Activated CD8-positive, alpha-beta memory T cell treated with anti-CD3 and anti-CD28 coated beads, Interleukin-2, amount 50 U/mL, for 48 hours (primary cell): ENCODE results near the gene PHGDH.
"Not testable (repeated sequence)": the region's sequence is repeated elsewhere in the genome, so short reads cannot be mapped to it uniquely, and the experiment has no call there.

ENCODE experiments used
- DNase-seq: peaks from one replicate; pipeline ENCODE4 v3.0.0-alpha.2; 2020

Gene PHGDH

DNA sequence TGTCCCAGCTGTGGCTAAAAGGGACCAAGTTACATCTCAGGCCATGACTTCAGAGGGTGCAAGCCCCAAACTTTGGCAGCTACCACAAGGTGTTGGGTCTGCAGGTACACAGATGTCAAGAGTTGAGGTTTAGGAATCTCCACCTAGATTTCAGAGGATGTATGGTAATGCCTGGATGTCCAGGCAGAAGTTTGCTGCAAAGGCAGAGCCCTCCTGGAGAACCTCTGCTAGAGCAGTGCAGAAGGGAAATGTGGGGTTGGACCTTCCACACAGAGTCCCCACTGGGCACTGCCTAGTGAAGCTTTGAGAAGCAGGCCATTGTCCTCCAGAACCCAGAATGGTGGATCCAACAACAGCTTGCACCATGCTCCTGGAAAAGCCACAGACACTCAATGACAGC is 10.1 kb upstream of the PHGDH start:
- no peak for DNase-seq

DNA sequence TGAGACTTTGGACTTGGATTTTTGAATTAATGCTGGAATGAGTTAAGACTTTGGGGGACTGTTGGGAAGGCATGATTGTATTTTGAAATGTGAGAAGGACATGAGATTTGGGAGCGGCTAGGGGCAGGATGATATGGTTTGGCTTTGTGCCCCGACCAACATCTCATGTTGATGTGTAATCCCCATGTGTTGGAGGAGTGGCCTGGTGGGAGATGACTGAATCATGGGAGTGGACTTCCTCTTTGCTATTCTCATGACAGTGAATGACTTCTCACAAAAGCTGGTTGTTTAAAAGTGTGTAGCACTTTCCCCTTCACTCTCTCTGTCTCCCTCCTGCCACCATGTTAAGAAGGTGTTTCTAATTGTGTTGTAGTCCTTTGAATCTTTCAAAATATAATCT is 9.3 kb upstream of the PHGDH start:
- no peak for DNase-seq

DNA sequence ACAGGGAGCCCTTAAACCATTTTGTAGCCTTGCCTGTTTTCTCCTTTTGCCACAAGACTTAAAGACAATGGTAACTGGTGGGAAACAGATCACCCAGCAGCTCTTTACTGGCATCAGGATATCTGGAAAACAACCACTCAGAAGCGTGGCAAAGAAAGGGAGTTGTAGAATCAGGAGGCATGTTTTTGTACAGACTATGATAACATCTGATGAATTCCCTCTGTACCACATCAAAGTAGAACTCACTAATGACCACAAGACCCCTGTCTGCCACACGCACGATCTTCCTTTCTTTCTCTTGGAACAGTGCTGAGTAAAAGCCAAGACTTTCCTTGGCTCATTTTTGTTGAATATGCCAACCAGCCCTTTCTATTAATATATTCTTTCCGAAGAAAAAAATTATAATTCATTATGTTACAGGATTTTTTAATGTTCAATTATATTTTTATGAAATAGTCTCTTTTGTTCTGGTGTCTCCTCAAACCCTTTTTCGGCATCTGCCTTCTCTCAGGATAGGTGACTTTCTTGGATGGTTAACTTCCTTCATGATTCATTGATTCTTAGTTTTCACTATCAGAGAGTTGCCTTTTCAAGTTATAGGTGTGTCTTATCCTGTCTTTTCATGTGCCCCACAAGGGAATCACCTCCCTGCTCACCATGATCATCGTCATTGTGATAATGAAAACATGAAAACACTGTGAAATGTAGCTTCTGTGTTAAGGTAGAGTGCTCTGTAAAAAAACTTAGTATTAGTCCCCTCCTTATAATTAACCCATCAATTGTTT is 7.9 kb upstream of the PHGDH start:
- no peak for DNase-seq

DNA sequence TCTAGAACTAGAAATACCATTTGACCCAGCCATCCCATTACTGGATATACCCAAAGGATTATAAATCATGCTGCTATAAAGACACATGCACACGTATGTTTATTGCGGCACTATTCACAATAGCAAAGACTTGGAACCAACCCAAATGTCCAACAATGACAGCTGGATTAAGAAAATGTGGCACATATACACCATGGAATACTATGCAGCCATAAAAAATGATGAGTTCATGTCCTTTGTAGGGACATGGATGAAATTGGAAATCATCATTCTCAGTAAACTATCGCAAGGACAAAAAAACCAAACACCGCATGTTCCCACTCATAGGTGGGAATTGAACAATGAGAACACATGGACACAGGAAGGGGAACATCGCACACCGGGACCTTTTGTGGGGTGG is 5.1 kb upstream of the PHGDH start:
- not testable (repeated sequence) for DNase-seq

DNA sequence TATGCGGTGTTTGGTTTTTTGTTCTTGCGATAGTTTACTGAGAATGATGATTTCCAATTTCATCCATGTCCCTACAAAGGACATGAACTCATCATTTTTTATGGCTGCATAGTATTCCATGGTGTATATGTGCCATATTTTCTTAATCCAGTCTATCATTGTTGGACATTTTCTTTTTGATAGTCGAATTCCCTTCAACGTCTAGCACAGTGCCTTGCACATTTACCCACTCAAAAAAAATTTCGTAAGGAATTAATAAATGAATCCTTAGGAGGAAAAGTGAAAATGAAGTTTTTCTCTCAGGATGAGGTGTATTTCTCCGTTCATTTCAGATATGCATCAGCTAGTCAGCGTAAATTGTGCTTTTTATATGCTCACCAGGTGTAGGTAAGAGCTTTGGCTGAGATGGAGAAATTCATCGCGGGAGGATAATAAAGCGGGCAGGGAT is 354 bp upstream of the PHGDH start:
- DNase-seq = not testable (repeated sequence)

DNA sequence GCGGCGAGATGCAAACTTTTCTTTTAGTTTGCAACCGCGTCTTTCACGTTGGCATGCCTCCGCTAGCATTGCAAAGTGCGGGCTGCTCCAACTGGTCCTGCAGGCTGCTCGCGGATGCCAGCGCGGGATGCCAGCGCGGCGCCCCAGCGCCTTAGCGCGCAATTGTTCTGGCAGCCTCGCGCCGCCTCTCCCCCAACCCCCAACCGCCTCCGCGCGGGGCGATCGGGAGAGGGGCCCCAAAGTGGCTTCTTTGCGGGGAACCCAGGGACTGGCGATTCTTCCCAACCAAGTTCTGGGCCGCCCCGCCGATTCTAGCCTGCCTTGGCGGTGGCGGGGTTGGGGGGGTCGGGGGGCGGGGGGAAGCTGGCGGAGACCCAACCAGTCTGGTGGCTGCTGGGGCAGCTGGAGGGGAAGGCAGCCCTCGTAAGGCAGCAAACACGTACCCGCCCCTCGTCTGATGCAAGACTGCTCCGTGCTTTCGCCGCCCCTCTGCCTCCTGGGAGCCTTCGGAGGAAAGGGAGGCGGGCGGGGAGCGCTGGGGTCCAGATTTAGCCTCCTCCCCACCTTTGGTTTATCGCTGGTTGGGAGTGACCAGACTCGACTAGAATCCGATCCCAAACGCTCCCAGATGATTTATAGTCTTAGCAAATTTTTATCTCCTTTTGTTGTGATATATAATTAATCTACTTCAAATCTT is 756 bp downstream of the PHGDH start:
- DNase-seq = peak; percentile 79

DNA sequence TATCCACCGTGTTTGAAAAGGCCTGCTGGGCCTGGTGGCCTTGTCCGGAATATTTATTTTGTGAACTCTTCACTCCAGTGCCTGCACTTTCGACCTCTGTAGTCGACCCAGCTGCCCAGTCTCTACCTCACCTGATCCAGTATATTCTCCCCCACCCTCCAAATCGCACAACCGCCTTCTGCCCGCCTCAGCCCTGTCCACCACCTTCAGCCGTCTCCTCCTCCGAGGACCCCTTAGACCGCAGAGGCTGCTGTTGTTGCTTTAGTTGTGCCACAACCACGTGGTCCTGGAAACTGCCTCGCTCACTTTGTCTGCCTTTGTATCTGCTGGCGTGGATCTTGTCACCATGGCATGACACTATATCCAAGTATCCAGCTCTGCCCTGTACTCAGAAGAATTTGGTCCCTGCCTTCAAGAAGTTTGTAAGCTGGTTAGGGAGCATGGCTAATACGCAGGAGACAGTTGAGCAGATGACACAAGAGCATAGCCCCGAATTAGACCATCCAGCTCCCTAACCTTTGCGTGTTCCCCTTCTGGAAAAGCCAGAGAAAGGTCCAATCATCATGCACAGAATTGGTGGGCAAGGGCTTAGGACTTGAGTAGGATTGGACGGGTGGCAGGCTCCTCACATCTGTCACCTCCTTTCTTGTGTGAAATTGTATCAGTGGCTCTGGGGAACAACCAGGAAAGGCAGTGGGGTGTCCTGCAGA is 1.5 kb downstream of the PHGDH start:
- no peak for DNase-seq

DNA sequence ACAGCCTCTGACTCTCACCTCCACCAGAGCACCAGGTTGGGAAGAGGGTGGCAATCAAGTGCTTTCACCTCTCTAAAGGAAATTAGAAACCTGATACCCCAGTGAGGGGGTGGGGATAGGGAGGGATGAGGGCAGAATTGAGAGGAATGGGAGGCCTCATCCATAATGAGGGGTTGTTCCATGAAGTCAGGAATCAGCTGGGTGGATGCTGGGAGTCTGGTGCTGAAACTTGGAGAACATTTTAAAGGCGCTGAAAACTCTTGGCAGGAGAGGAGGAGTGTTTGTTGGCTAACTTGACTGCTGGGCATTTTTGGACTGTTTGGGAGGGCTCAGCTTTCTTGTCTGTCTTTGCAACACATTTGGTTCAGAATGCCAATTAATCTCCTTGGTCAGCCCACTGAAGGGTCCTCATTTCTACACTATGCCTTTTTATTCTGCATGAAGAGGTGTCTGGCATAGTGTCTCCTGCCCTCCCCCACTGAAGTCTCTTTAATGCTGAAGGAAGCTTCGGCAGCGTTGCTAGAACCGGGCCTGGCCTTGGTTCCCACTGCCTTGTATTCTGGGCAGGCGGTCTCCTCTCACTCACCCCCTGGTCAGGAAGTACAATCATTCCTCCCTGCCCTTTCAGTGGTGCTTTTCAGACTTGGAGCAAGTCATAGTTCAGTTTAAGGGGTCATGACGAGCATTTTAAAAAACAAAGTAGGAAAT is 2.2 kb downstream of the PHGDH start:
- no peak for DNase-seq

DNA sequence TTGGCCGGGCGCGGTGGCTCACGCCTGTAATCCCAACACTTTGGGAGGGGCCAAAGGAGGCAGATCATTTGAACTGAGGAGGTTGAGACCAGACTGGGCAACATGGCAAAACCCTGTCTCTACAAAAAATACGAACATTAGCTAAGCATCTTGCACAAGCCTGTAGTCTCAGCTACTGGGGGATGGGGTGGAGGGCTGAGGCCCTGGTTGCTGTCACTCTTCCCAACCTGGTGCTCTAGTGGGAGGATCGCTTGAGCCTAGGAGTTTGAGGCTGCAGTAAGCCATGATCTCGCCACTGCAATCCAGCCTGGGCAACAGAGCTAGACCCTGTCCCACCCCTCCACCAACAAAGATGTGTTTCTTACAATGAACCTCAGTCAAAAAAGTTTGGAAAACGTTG is 2.8 kb downstream of the PHGDH start:
- DNase-seq = no peak

DNA sequence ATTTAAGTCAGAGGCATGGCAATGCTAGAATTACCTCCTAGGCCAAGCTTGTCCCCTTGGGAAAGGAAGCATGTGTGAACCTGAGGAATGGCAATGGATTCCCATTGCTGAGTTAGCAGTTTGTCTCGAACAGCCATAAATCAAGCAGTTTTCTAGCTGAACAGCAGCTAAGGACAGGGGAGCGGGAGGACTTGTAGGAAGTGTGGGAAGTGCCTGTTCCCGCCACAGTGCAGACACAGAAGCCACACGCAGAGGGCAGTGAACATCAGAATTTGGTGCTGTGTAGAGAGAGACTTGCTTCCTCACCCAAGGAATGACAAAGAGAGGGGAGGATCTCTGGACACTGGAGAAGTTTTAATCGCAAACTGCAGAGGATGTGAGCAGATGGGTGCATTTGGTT is 3.8 kb downstream of the PHGDH start:
- DNase-seq = no peak

DNA sequence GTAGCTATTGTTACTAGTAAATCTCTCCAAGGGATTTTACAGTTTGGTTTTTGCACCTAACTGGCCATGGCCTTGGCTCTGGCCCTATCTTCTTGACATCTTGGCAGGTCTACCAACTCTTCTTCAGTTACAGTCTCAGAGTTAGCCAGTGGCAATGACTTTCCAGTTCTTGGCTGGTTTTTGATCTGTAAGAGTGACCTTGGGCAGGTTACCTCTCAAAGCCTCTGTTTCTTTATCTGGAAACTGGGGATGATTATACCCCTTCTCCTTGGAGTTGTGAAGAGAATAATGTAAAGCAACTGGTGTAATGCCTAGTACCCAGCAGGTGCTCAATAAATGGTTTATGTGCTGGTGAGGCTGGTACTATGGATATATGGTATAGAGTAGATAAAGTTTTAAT is 6.7 kb downstream of the PHGDH start:
- DNase-seq = no peak

DNA sequence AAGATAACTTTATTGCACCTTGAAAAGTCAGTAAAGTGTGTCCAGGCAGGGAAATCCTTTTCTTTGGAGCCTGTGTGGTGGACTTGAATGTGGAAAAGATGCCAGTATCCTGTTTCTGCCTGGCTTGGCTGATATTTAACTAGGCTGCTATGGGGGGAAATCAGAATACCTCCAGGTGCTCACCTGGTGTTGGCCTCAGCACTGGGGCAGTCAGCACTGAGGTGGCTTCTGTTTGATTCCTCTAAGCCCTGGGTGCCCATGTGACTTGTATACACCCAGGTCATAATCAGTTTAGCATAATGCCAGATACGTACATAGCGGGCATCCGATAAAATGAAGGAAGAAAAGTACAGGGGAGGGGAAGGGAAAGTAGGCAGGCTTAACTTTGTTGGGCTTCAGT is 7.2 kb downstream of the PHGDH start:
- no peak for DNase-seq

DNA sequence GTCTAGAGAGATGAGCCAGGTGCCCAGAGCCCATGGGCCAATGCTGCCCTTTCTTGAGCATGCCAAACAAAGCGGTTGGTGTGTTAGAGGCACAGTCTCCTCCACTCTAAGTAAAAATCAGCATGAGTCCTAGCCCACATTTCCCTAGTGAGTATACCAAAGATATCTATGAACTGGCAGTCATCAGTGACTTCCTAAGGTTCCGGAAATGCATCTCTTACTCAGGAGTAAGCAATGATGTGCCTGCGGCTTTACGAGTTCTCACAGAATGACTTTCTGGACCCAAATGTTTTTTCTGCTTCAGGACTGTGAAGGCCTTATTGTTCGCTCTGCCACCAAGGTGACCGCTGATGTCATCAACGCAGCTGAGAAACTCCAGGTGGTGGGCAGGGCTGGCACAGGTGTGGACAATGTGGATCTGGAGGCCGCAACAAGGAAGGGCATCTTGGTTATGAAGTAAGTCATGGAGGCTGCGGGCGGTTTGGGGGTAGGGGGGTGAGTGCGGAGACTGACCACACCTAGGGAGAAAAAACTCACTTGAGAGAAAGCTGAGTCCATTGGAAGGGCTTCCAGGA is 9.2 kb downstream of the PHGDH start:
- DNase-seq = no peak

DNA sequence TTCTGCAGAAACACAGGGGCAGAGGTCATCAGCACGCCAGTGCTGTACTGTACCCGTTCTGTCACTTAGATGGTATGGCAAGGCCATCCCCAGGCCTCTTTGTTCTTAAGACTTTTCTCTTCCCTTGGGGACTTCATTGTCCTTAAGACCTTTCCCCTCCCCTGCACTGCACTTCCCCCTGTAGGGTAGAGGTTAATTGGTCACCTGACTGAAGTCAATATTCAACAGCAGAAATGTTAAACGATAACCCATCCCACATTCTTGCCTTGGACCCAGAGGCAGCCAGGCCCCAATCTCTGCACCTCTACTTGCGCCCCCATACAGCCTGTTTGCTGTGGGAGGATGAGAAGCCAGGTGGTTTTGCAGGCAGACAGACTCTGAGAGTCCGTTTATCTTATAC is 10.2 kb downstream of the PHGDH start:
- DNase-seq = no peak

DNA sequence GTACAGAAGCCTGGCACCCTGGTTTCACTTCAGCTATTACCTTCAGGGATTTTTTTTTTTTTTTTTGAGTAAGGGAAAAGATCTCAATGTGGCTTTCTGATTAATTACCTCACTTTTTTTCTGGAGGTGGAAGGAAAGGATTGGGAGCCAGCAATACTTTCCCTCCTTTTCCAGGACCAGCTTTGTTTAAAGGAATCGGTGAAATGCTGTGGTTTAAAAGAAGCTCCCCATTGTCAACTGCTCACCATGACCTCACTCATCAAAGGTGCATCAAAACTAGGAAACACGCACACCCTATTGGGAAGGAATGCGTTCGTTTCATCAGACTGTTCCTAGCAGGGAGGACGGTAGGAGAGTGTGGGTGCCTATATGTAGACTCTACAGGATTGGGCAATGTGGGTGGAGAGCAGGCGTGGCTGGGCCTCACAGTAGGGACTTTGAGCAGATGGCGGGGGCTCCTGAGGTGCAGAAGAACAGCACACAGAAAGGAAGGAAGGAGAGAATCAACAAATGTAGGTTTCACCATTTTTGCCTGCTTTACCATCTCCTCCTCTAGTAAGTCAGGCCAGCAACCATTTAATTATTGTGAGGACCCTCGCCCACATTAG is 13.0 kb downstream of the PHGDH start:
- DNase-seq = no peak

DNA sequence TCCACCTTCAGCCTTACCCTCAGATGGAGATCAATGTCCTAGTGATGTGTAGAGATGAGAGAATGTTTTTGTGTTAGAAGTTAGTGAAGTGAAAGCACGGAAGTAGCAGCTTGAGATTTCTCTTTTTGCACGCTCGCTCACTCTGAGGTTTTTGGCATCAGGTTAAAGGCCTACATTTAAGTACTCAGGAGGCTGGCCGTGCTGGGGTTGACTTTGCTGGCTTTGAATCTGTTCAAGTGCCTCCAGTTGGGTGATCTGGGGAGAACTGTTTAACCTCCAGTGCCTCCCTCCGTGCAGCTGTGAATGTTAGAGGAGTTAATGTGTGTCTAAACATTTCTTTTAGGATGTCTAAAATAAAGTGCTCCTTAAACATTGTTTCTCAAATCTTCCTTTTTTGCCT is 13.9 kb downstream of the PHGDH start:
- no peak for DNase-seq

DNA sequence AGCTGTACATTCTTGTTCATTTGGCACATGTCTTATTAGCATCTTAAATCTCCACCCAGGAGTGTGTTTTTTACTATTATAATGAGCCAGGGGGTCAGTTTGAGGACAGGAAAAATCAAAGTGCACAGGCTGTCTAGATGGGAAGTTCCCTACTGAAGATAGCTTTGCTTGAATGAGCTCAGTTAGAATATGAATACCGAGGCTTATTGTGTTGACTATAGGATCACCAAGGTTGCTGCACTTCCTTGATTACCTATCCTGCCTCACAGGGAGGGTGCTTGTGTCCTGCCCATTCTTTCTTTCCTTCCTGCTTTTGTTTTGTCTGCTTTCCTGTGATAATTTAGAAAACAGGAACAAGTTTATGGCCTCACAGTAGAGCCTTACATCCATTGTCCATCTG is 16.3 kb downstream of the PHGDH start:
- no peak for DNase-seq

DNA sequence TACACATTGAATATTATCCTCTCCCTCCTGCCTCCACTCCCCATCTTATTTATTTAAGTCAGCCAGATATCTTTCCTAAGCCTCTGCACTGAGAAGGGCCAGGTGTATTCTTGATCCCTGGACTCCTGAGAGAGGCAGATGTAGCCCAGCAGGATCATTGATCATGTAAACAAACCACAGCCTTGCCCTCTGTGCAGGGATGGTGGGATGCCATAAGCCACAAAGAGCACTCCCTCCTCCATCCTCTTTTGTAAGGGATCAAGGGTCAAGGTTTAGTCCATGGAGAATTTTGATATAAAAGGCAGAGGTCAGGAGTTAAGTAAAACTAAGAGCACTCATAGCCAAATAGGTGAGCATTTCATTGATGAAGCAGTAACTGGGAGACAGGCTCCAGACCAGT is 17.3 kb downstream of the PHGDH start:
- DNase-seq = no peak

DNA sequence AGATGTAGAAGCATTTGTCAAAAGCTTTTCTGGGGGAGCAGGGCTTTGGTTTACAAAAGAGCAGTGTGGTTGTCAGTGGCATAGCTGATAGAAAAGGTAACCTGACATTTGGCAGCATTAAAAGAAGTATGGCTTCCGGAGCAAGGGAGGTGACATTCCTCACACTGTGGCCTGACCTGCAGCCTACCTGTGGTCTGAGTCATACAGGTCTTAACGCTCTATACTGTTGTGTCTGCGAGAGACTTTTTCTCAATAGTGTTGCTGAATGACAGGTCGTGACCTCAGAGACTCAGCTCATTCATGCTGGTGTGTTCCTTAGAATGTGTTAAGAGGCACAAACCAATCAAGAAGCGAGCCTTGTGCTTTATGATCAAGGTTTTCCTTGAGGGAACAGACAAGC is 19.3 kb downstream of the PHGDH start:
- DNase-seq = no peak

DNA sequence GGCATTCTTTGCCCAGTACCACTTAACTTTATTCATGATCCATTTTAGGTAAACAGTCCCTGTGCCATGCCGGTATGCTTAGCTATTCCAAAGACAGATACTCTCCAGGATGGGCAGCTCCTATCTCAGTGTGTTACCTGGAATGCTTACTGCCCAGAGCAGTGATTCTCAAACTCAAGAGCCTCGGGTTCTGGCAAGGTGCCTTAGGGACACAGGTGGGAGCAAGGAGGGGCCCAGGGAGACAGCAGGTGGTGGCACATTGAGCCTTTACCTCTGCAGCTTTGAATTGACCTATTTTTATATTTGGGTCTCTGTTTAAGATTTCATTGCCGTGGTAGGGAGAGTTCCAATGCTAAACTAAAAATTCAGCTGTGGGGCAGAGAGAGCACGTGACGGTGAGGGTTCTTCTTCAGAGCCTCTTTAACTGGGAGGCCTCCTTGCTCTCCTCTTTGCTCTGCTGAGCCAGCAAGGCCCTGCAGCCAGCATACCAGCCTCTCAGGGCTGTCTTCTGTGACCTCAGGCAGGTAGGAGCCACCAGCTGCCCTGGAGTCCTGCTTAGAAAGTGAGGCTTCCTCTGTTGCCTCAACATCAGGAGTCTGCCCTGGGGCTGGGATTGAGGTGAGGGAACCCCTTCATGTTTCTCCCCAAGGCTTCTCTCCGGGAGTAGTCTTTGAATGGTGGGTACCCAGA is 20.2 kb downstream of the PHGDH start:
- no peak for DNase-seq

DNA sequence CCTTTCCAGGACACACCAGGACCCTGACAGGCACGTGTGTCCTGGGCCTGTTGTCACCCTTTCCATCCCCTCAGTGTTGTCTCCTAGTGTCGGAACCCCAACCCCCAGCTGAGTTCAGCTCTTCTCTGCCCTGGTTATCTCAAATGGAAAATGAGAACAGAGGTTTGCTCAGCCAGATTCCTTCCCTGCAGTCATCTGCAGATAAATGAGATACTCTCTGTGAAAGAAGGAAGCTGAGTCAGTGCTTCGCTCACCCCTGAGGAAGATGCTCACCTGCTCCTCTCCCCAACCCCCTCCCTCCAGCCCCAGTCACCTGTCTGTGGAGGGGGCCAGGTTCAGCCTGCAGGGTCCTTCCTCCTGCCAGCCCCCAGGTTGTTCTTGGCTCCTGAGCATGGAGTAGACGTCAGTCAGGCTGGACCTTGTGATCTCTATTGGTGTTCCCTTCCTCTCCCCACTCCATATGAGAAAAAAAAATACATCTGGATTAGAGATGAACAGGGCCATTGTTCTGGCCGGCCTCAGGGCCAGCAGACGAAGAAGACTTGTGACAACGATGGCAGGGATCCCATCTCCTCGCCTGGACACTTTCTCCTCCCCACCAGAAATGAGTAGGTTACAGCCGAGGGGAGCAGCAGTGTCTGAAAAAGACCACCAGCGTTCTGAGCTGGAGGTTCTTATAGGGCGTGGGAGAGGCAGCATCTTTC is 20.9 kb downstream of the PHGDH start:
- DNase-seq = no peak
